NCI-H446 (cell line): ENCODE results near the gene CHML.
A peak's percentile ranks its signal among the peaks of the same experiment; 100 is the strongest.

ENCODE experiments used
- DNase-seq, 2 experiments: peaks; one replicate each; lab custom pipeline; 2025; lab: John Stamatoyannopoulos, UW

Gene CHML

GRCh38 chr1:241617426-241617825, 22.7 kb downstream of the CHML start:
- no peak for DNase-seq

DNA sequence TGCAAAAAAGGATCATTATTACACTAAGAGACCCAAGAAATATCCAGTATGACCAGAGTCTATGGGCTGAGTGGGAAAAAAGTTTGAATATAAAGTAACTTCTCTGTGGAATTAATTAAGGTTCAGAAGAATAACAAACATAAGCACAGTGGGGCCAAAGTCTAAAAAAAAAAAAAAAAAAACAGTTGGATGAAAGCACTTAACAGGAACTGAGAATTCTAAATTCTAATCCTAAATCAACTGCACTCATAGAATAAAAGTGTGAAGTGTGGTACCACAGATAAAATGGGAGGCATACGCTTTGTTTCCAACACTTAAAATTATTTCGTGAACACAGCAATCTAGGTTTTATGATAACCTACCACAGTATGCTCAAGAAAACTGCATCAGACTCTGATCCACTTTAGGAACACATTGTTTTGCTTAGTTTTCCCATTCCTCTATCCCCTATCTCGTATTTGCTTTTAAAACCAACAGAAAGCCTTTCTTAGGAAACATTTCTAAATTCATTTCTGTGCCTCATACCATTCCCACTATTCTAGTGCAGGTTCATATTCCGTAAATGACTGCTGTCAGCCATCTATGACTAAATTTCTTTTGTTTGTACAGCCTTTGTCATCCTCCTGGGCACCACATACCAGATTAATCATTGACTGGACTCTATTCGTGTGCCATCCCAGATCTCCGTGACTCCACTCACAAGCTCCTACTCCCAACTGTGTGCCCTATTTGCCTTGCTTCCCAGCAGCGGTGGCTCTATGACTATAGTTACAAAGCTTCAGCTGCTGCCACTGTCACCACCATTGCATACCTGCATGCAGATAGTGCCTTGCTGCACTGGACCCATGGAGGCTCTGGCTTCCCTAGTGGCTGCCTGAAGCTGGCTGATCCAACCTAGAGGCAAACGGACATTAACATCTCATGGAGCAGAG, 24.9 kb downstream of the CHML start:
- DNase-seq = no peak

GRCh38 chr1:241614572-241614971, 25.6 kb downstream of the CHML start:
- no peak for DNase-seq

- no peak for DNase-seq
Observed at GRCh38 chr1:241614144-241614543, 26.0 kb downstream of the CHML start.

DNA sequence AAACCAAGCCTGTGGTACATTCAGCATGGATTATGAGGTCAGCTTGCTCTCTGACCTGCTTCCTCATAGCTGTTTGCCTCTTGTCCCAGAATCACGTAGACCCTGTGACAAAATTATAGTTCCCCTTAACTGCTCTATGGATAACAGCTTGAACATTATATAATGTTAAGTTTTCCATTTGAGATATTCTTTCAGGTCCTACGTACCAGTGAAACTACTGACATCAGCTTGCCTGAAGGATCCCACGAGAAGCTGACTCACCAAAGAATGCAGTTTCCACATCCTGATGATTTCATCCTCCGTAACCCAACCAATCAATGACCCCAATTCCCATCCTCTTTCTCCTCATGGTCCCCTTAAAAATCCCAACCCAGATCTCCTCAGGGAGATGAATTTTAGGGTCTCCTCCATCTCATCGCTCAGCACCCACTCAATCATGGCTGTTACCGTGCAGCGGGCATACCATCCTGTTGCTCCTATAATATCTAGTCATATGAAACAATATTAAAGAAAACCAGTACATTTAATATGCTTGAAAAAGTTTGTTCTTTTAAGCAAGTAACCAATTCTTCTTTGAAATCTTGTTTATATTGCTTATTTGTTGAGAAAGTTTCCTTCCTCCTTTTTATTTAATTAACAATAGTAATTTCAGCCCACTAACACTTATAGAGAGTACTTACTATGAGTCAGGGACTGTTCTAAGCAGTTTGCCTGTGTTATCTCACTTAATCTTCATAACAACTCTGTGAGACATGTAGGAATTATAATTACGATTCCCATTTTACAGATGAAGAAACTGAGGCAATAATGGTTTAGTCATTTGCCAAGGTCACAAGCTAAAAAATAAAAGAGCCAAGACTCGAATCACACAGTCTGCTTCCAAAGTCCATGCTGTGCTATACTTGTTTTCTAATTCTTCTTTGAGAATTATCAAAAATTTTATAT, 27.4 kb downstream of the CHML start:
- DNase-seq = no peak

DNA sequence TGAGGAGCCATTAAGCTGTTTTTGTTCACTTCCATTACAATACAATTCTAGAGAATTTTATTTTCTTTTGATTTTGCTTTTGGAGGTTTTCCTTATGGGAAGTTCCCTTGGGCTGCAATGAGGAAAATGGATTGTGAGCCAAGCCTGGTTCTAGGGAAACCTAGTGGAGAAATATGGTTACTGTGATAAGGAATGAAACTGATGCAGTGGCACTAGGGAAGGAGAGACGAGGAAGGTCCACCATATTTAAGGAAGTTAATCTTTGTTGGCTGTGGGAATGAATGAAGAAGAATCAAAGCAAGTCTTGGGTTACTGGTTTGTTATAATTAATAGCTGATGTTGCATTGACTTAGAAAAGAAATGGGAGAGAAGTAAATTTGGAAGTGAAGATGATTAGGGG, 28.4 kb downstream of the CHML start:
- no peak for DNase-seq

DNA sequence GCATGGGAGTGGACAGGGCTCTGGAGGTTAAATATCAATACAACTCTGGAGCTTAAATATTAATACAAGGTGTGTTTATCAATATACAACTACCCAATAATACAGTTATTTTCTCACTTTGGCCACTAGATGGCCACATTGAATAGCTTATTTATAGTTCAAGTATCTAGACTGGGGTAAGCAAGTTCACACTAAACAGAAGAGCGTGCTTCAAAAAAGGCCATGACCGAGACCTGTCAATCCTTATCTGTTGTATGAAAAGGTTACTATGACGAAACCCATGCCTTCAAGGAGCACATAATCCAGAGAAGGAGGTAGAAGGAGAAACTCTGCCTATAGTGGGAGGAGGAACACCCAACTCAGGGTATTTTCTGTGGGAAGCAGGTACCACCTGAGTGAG, 29.1 kb downstream of the CHML start:
- peak; percentile 30 to 81 for DNase-seq

GRCh38 chr1:241610056-241610815, 29.9 kb downstream of the CHML start:
- DNase-seq = no peak

GRCh38 chr1:241608379-241609033, 31.7 kb downstream of the CHML start:
- DNase-seq = no peak

GRCh38 chr1:241607497-241607896, 32.7 kb downstream of the CHML start:
- DNase-seq = no peak

GRCh38 chr1:241606544-241606943, 33.6 kb downstream of the CHML start:
- no peak for DNase-seq

DNA sequence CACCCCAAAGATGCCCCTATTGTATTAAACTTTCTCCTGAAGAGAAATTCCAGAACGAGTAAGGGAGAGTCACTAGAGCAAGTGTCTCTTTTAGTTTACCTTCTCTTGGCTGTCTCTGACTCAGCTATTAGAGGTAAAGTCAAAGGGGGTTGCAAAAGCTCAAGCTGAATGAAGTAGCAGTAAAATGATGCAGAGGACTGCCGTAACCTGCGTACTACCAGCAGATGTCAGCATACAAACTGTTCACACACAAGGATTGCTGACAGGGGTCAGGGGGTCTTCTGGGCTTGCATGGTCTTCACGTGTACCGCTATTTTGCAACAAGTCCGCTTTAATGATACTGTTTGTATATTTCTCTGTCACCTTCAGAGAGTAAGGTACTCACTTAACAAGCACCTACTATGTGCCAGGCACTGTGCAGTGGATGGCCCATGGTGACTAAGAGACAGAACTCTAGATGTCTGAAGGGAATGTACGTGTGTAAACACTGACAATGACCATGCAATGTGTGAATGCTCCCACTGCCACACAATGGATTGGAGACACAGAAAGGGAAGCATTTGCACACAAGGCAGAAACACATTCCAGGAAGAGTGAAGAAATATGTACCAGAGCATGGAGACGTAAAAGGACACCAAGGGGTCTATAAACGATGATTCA, 34.9 kb downstream of the CHML start:
- no peak for DNase-seq

DNA sequence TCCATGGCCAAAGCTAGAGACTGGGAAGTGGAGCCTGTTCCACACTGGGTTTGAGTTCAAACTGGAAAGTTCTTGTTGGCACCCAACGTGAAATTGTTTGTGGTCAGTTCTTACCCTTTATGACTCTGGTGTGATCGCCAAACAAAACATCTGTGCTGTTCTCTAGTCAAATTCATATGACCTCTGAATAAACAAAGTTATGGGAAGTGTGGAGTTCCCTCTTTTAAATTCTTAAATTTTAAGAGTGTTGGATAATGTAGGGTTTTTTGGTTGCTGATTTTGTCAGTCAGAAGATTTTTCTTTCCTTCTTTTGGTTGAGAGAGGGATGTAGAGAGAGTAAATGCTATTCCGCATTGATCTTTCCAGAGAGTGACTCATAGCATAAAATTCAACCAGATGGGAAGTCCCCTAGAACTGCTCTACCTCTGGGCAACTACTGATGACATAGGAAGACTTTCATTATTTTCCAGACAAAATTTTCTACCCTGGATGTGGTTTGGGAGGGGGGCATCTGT, 36.4 kb downstream of the CHML start:
- no peak for DNase-seq

DNA sequence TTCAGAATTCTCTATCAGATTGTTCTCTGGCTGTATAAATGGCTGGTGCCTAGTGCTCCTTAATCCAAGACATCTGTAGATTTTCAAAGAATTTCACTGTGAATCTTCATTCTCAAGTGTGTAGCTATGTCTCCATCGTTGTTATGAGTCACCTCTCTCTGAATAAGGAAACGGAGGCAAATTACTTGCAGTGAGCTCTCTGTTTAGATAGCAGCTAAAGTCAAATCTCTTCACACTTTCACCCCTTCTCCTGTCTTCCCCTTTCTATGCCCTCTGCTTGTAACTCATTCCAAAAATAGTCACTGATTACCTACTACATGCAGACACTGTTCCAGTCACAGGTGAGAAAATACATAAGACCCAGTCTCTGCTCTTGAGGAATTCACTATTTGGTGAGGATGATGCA, 39.7 kb downstream of the CHML start:
- no peak for DNase-seq

DNA sequence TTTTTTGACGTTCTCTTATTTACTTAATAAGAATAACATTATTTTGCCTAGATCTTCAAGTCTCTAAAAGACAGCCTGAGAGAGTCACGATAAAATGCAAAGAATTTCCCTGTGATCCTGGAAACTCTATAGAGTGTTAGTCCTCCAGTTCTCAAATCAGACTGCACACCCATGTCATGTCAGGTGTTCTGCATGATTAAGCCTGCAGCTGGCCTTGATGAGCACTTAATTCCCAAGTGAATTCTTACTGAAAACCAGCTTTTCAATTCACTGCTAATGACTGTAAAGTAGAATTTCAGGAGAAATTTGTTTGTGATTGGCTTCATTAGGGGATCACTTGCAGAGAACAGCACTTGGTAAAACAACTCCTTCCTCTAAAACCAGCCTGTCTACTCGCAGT, 41.9 kb downstream of the CHML start:
- DNase-seq = no peak

GRCh38 chr1:241596633-241597032, 43.5 kb downstream of the CHML start:
- no peak for DNase-seq

DNA sequence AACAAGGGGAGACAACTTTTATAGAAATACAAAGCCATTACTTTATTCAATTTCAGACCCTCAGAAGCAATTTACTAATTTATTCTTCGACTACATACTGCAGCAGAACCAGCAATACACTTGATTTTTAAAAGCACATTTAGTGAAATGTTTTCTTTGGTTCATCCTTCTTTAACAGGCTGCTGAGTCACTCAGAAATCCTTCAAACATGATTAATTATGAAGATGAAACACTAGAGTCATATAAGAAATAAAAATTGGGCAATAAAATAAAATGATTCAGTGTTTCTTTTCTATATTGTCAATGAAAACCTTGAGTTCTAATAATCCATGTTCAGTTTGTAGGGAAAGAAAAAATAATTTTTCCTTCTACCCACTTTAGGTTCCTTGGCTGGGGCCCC, 47.0 kb downstream of the CHML start:
- DNase-seq = no peak

- no peak for DNase-seq
Observed at GRCh38 chr1:241592273-241592958, 47.8 kb downstream of the CHML start.

DNA sequence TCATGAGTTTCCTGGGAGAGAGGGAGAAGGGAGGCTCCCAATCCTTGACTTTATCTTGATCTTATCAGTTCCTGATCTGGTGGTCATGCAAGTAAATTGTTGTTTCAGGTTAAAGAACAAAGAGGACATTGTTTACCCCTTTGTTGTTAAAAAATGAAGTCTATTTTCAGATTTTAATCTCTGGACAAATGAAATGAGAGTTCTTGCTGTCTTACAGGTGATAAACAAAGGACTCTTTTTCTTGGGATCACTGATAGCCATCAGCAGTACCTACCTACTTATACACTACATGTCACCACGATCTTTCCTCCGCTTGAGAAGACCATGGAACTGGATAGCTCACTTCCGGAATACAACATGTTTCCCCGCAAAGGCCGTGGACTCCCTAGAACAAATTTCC, 48.4 kb downstream of the CHML start:
- no peak for DNase-seq

DNA sequence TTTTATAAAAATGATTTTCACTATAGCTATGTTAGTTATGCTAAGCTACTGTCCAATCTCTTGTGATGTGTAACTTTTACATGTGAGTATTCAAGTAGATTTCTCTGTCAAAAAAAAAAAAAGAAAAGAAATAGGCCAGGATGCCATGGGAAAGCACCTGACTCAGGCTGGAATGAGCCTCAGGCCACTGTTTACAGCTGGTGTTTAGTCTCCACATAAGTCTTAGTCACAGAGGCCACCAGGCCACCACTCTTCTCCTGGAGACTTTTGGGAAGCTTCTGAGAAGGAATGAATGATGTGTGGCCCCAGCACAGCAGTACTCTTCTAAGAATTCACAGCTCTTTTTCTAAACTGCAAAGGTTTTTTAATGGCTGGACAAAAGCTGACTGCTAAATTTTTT, 48.9 kb downstream of the CHML start:
- no peak for DNase-seq
